Nephron (organoid): ENCODE results near the gene C17orf50.
"Not testable (repeated sequence)": the region's sequence is repeated elsewhere in the genome, so short reads cannot be mapped to it uniquely, and the experiment has no call there.

Experiments
- H3K27ac Mint-ChIP-seq, 3 experiments: 2 replicates each; pipeline ENCODE4 v1.8.0; 2020; ENCODE audit warnings: mixed read lengths in 3 of 3, mild to moderate bottlenecking in 2 of 3, moderate library complexity in 1 of 3
- H3K27me3 Mint-ChIP-seq: 2 replicates; pipeline ENCODE4 v1.8.0; 2021; ENCODE audit warnings: low read depth, mild to moderate bottlenecking, moderate library complexity, mixed read lengths
- H3K36me3 Mint-ChIP-seq: 2 replicates; pipeline ENCODE4 v1.8.0; 2020; ENCODE audit warnings: low read depth, mixed read lengths
- H3K4me1 Mint-ChIP-seq: 2 replicates; pipeline ENCODE4 v1.8.0; 2020; ENCODE audit warnings: mixed read lengths
- H3K4me3 Mint-ChIP-seq, 3 experiments: 2 replicates each; pipeline ENCODE4 v1.8.0; 2020; ENCODE audit warnings: mild to moderate bottlenecking in 3 of 3, mixed read lengths in 3 of 3, moderate library complexity in 2 of 3
- H3K9me3 Mint-ChIP-seq: 2 replicates; pipeline ENCODE4 v1.8.0; 2020; ENCODE audit warnings: mixed read lengths
- TF ChIP-seq, protein P1 (sequence below), 3 experiments: fragments of 200-600 bp; sonication (generic); IDR thresholded peaks; one replicate each; pipeline ENCODE4 v1.5.0; 2021; ENCODE audit warnings: antibody characterized with exemption in 3 of 3; ENCODE audit not compliant: unreplicated experiment in 3 of 3

C17orf50 gene

DNA sequence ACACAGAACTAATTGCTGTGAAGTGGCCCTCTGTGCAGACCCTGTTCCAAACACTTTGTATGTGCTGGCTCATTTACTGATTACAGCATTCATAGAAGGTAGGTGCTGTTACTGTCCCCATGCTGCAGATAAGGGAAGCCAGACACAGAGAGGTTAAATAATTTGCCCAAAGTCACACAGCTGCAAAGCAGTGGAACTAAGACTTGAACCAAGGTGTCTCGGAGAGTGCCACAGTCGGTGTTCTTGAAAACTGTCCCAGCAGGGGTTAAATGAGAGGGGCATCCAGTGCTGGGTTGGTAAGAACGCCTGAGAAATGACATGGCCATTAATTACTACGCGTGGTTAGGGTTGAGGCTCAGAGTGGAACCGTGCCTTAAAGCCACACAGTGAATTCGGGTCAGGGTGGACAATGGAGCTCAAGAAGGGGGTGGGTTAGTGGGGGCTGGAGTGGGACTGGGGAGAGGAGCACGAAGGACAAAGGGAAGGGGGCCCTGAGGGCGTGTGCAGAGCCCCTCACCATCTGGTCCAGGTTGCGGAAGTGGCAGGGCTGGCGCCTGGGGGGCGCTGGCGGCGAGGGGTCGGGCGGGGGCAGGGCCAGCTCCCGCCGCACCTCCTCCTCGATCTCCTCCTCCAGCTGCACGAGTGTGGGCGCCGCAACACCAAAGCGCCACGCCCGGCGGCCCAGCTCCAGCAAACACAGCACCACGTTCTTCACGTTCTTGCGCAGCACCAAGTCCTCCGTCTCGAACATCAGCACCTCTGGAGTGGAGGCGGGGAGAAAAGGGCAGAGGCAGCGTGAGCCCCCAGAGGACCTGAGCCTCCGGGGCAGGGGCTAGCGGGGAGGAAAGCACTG lies 10.9 kb upstream of the C17orf50 start:
- Mint-ChIP-seq H3K36me3 (no peaks in the 10 kb centered on the region), H3K4me1 (no peaks in the 10 kb centered on the region), H3K9me3 (no peaks in the 10 kb centered on the region), H3K4me3 (peak overlapping the region in 2 of 3 experiments; percentile 32 to 60), H3K27ac (no peak overlapping the region), H3K27me3 (peaks cover 38% of the 10 kb centered on the region)
- TF ChIP-seq, protein P1, sequence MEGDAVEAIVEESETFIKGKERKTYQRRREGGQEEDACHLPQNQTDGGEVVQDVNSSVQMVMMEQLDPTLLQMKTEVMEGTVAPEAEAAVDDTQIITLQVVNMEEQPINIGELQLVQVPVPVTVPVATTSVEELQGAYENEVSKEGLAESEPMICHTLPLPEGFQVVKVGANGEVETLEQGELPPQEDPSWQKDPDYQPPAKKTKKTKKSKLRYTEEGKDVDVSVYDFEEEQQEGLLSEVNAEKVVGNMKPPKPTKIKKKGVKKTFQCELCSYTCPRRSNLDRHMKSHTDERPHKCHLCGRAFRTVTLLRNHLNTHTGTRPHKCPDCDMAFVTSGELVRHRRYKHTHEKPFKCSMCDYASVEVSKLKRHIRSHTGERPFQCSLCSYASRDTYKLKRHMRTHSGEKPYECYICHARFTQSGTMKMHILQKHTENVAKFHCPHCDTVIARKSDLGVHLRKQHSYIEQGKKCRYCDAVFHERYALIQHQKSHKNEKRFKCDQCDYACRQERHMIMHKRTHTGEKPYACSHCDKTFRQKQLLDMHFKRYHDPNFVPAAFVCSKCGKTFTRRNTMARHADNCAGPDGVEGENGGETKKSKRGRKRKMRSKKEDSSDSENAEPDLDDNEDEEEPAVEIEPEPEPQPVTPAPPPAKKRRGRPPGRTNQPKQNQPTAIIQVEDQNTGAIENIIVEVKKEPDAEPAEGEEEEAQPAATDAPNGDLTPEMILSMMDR (IDR thresholded peaks at IDR 0.05; ENCODE audit: unreplicated experiment in 3 of 3) = no peak

DNA sequence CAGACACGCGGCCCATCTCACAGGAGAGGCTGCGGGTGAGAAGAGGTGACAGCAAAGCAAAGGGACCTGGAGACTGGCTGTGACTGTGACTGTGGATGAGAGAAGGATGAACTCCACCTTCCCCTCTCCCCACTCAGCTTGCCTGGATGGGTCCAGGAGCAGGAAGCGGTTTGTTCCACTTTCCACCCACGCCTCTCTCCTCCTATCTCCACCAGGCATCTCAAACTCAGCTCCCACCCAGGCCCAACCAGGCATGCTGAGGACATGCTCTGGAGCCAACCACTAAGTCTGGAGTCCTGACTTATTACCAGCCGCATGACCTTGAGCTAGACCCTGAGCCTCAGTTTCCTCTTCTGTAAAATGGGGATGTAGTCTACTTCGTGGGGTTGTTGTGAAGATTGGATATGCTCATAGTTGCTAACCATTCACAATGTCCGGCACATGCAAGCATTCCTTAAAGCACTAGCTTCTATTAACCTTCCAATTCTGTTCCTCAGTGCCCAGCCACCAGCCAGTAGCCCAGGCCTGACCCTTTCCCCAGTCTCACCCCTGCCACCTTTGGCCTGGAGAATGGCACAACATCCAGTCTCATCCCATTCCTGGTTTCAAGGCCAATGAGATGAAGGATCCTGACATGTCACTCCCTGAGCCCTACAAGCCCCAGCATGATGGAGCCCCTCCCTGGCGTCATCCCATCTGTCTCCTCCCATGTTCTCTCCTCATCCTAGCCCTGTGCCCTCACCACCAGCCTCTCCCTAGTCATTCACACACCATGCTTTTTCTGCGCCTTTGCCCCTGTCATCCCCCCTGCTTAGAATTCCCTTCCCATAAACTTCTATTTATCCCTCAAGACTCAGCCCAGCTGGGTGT lies 9.9 kb upstream of the C17orf50 start:
- Mint-ChIP-seq H3K9me3 (no peaks in the 10 kb centered on the region), H3K4me3 (peak overlapping the region in 1 of 3 experiments; percentile 60)

DNA sequence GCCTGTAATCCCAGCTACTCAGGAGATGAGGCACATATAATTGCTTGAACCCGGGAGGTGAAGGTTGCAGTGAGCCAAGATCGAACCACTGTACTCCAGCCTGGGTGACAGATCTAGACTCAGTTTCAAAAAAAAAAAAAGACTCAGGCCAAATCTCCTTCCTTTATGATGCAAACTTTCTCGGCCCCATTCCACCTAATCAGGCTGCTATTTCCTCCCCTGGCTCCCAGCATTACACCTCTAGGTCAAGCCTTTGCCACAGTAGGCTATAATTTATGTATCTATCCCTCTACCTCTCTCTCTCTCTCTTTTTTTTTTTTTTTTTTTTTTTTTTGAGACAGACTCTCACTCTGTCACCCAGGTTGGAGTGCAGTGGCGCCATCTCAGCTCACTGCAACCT lies 9.1 kb upstream of the C17orf50 start:
- H3K4me3 Mint-ChIP-seq, H3K9me3 Mint-ChIP-seq, H3K36me3 Mint-ChIP-seq, H3K27ac Mint-ChIP-seq, H3K4me1 Mint-ChIP-seq: not testable (repeated sequence)
- peaks cover 38% of the 10 kb centered on the region for H3K27me3 Mint-ChIP-seq

More for the DNA sequence above, 9.9 kb upstream of the C17orf50 start:
- Mint-ChIP-seq H3K4me1 (no peaks in the 10 kb centered on the region), H3K36me3 (no peaks in the 10 kb centered on the region), H3K27ac (no peak overlapping the region), H3K27me3 (peaks cover 38% of the 10 kb centered on the region)
- TF ChIP-seq, protein P1 (IDR thresholded peaks at IDR 0.05; ENCODE audit: unreplicated experiment in 3 of 3) = no peak

DNA sequence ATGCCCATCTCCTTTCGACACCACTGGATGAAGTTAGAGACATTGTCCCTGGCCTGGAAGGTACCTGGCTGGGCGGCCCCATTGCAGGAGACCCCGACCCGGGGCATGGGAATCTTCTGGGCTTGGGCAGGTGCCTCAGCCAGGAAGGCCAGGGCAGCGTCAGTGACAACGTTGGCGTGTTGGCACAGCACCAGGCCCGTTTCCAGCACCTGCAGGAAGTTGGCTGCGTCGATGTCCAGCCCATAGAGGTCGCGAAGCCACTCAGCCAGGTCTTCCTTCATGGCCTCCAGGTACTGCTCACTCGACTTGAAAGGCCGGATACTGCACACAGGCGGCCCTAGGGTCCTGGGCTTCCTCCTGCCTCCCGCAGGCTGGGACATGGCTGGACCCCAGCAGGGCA lies 8.2 kb upstream of the C17orf50 start:
- no peaks in the 10 kb centered on the region for H3K9me3 Mint-ChIP-seq
- H3K4me3 Mint-ChIP-seq = no peak overlapping the region
- TF ChIP-seq, protein P1 (IDR thresholded peaks at IDR 0.05; ENCODE audit: unreplicated experiment in 3 of 3) = no peak
- no peaks in the 10 kb centered on the region for H3K36me3 Mint-ChIP-seq
- H3K4me1 Mint-ChIP-seq = no peaks in the 10 kb centered on the region
- H3K27ac Mint-ChIP-seq = no peak overlapping the region
- peaks cover 33% of the 10 kb centered on the region for H3K27me3 Mint-ChIP-seq

DNA sequence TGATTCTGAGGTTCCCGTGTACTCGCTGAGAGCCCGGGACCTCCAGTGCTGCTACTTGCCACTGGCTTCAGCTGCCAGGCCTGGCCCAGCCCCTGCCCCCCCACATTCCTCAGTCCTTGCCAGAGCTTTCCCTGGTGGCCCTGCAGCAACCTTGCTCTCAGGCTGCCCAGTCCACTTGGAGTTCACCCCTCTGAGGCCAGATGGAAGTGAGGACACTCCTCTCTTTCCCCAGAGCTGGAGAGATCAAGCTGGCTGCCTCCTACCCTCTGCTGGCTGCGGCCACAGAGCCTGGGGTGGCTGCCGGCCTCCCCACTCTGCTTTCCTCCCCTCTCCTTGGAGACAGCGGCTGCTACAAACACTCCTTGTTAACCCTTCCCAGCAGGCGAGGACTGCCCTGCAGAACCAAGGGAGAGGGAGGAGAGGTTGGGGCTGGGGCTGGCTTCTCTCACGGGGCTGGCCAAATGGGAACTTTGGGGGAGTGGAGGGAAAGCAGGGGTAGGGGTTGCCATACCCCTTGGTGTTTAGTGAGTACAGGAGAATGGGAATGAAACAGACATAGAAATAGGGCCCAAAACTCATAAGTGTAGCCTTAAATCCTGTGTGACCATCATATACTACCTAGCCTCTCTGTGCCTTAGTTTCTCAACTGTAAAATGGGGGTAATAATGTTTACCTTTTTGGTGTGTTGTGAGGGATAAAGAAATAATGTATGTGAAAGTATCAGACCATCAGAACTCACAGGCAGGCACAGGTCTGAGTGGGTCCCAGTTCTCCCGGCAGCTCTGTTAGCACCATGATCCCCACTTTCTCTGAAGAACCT lies 7.5 kb upstream of the C17orf50 start, which contains the start of gene GAS2L2:
GAS2L2 (minus strand) TSS at position 295 of the 820 bp plus-strand sequence. CDS start 389 bp downstream, outside the sequence.
- Mint-ChIP-seq H3K27me3 (peaks cover 30% of the 10 kb centered on the region), H3K9me3 (no peaks in the 10 kb centered on the region), H3K36me3 (no peaks in the 10 kb centered on the region), H3K4me3 (peak within 1 kb of the TSS in 1 of 3 experiments; percentile 11), H3K4me1 (no peaks in the 10 kb centered on the region), H3K27ac (no peak within 1 kb of the TSS)
- TF ChIP-seq, protein P1 (IDR thresholded peaks at IDR 0.05; ENCODE audit: unreplicated experiment in 3 of 3) = no peak
